Measurements from ENCODE around the gene CPXM1. TPM values are rescaled to one million over a fixed set of nuclear protein-coding genes. Genes with fewer than 3 reads are reported as not detected.
A peak's percentile ranks its signal among the peaks of the same experiment; 100 is the strongest.

CPXM1 gene
- total RNA-seq, 1 experiment from 2014 or later, result not detected

GRCh38 chr20:2752567-2753460 is 47.6 kb downstream of the CPXM1 start:
- Histone ChIP-seq H2AFZ (ENCODE audit: low read length) (peak overlapping the region; percentile 95), H3K27ac (ENCODE audit: low read length) (no peak overlapping the region), H3K4me3 (ENCODE audit: low read length) (peak overlapping the region; percentile 72), H3F3A (ENCODE audit: low read length, unreplicated experiment) (no peaks in the 10 kb centered on the region), H3K9me3 (ENCODE audit: low read length) (no peaks in the 10 kb centered on the region), H3K9ac (ENCODE audit: low read length) (no peak overlapping the region; the same call in 1 of the 2 replicates), H3K27me3 (ENCODE audit: low read length) (no peaks in the 10 kb centered on the region), H3K4me1 (ENCODE audit: insufficient read depth, low read length) (peaks cover 21% of the 10 kb centered on the region), H3K79me2 (ENCODE audit: low read length) (no peaks in the 10 kb centered on the region), H4K20me1 (ENCODE audit: low read length) (no peaks in the 10 kb centered on the region), H3K36me3 (ENCODE audit: low read depth, low read length) (no peaks in the 10 kb centered on the region), H3K9me2 (replicated peaks; ENCODE audit: low read length) (no peaks in the 10 kb centered on the region), H3K4me2 (ENCODE audit: low read length) (peak overlapping the region; percentile 92)
- TF ChIP-seq CTCF (conservative IDR thresholded peaks at IDR 0.05; ENCODE audit: low read depth, low read length), result peak; percentile 93
- no peak for TF ChIP-seq EZH2phosphoT487 (IDR thresholded peaks at IDR 0.05; ENCODE audit: borderline replicate concordance, low read length)
- no peak for ATAC-seq
- intact Hi-C loops (cut with micrococcal nuclease), result no loop called here
- CTCF ChIA-PET, result interaction anchor here (0.6 to 1.2 kb wide), 3 partner anchors 39 to 248 kb away, joined by 3 read pairs; no protein-coding TSS in a partner anchor
- DNase-seq, result peak; percentile 50
- no TSS peak for BruUV-seq (replicated peaks)
- POLR2A ChIA-PET (ENCODE audit: unreplicated experiment), result no interaction called here

GRCh38 chr20:2751878-2752566 is 48.4 kb downstream of the CPXM1 start:
- Histone ChIP-seq H3K4me3 (ENCODE audit: low read length) (peak overlapping the region; percentile 72), H3K79me2 (ENCODE audit: low read length) (no peaks in the 10 kb centered on the region), H3K4me2 (ENCODE audit: low read length) (peak overlapping the region; percentile 92), H3K36me3 (ENCODE audit: low read depth, low read length) (no peaks in the 10 kb centered on the region), H3K9me3 (ENCODE audit: low read length) (no peaks in the 10 kb centered on the region), H4K20me1 (ENCODE audit: low read length) (no peaks in the 10 kb centered on the region), H3K4me1 (ENCODE audit: insufficient read depth, low read length) (peaks cover 21% of the 10 kb centered on the region), H3K9me2 (replicated peaks; ENCODE audit: low read length) (no peaks in the 10 kb centered on the region), H3K27me3 (ENCODE audit: low read length) (no peaks in the 10 kb centered on the region), H2AFZ (ENCODE audit: low read length) (peak overlapping the region; percentile 95), H3F3A (ENCODE audit: low read length, unreplicated experiment) (no peaks in the 10 kb centered on the region), H3K9ac (ENCODE audit: low read length) (no peak overlapping the region; the same call in 1 of the 2 replicates), H3K27ac (ENCODE audit: low read length) (no peak overlapping the region)
- BruUV-seq (replicated peaks), result no TSS peak
- ChIA-PET POLR2A (ENCODE audit: unreplicated experiment) (no interaction called here), CTCF (no interaction called here)
- peak; percentile 43 for DNase-seq
- ATAC-seq, result peak; percentile 42
- intact Hi-C loops (cut with micrococcal nuclease), result no loop called here
- no peak for TF ChIP-seq EZH2phosphoT487 (IDR thresholded peaks at IDR 0.05; ENCODE audit: borderline replicate concordance, low read length)

- no TSS peak for BruUV-seq (replicated peaks)
- Histone ChIP-seq H3K4me1 (ENCODE audit: insufficient read depth, low read length) (peaks cover 20% of the 10 kb centered on the region), H3K27ac (ENCODE audit: low read length) (no peak overlapping the region), H3K36me3 (ENCODE audit: low read depth, low read length) (no peaks in the 10 kb centered on the region), H3K79me2 (ENCODE audit: low read length) (no peaks in the 10 kb centered on the region), H3K9ac (ENCODE audit: low read length) (no peak overlapping the region), H3F3A (ENCODE audit: low read length, unreplicated experiment) (no peaks in the 10 kb centered on the region), H3K4me3 (ENCODE audit: low read length) (peak overlapping the region; percentile 72), H3K27me3 (ENCODE audit: low read length) (no peaks in the 10 kb centered on the region), H2AFZ (ENCODE audit: low read length) (peak overlapping the region; percentile 95), H3K4me2 (ENCODE audit: low read length) (peak overlapping the region; percentile 92), H3K9me2 (replicated peaks; ENCODE audit: low read length) (no peaks in the 10 kb centered on the region), H4K20me1 (ENCODE audit: low read length) (no peaks in the 10 kb centered on the region), H3K9me3 (ENCODE audit: low read length) (no peaks in the 10 kb centered on the region)
- ATAC-seq, result peak; percentile 46
- DNase-seq, result peak; percentile 36
- ChIA-PET POLR2A (ENCODE audit: unreplicated experiment) (no interaction called here), CTCF (no interaction called here)
- TF ChIP-seq CTCF (conservative IDR thresholded peaks at IDR 0.05; ENCODE audit: low read depth, low read length) (no peak), EZH2phosphoT487 (IDR thresholded peaks at IDR 0.05; ENCODE audit: borderline replicate concordance, low read length) (no peak), EZH2 (IDR thresholded peaks at IDR 0.05; ENCODE audit: low read length, unreplicated experiment) (no peak)
- intact Hi-C loops (cut with micrococcal nuclease), result no loop called here
Measured at GRCh38 chr20:2751347-2751877, 49.0 kb downstream of the CPXM1 start.
